GM03348 (cell line): Measurements from ENCODE around the gene CA11.
"Not testable (repeated sequence)": the region's sequence is repeated elsewhere in the genome, so short reads cannot be mapped to it uniquely, and the experiment has no call there.

Experiments
- DNase-seq: peaks from one replicate; pipeline ENCODE4 v3.0.0; 2012; ENCODE audit warnings: low spot score

The CA11 gene

DNA sequence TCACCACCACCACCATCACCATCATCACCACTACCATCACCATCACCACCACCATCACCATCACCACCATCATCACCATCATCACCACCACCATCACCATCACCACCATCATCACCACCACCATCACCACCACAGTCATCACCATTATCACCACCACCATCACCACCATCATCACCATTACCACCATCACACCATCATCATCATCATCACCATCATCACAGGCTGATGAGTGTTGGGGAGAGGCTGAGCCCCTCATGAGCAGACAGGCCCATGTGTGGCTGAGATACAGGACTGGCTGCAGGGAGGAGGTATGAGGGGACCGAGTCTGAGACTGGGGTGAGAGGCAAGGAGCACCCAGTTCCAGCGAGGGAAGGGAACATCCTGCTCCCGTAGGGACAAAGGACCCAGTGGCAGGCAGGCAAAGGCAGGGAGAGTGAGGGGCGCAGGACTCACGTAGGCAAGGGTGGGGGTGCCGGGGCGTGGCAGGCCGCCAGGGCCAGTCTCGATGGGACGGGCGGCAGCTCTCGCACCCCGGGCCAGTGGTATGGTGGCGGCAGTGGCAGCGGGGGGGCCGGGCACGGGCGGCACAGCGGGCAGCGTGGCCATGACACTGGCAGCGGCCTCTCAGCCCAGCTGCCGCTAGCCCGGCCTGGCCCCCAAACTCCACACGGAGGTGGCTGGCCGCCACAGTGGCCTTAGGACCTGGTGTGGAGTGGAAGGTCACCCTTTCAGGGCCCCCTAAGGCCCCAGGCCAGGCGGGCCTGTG, 24.1 kb upstream of the CA11 start:
- no peak for DNase-seq

DNA sequence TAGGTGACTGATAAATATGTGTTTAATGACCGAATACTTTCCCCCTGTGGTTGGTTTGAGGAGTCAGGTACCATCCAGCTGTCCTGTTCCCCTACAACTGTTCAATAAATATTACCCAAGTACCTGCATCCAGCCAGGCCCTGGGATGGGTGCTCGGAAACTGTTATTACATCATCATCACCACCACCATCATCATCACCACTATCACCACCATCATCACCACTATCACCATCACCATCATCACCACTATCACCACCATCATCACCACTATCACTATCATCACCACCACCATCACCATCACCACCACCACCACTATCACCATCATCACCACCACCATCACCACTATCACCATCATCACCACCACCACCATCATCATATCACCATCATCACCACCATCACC, 22.8 kb upstream of the CA11 start:
- DNase-seq = no peak

DNA sequence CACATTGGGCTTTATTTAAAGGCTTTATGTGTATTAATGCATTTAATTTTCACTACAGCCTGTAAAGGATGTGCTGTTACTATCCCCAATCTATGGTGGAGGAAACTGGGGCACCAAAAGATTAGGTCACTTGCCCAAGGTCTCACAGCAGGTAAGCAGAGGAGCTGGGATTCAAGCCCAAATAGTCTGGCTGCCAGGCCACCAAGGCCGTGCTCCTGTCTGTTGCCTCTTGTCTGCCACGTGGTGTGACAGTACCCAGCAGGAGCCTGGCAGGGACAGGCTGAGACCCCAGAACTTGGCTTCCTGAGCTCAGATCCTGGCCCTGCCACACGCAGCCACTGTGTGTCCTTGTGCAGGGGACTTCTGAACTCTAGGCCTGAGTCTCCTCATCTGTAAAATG, 22.3 kb upstream of the CA11 start:
- DNase-seq = no peak

DNA sequence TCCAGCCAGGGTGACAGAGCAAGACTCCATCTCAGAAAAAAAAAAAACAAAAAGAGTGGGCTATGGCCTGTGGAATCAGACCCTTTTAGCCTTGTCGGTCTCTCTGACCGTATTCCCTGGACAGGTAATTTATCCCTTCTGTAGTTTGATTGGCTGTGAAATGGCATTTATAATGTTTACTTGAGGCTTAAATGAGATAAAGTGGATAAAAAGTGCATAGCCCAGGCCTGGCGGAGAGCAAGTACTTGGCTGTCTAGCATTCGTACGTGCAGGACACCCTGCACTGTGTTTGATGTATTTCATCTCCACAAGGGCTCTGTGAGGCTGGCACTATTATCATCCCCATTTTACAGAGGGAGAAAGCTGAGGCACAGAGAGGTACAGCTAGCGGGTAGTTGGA, 19.8 kb upstream of the CA11 start:
- DNase-seq = no peak

DNA sequence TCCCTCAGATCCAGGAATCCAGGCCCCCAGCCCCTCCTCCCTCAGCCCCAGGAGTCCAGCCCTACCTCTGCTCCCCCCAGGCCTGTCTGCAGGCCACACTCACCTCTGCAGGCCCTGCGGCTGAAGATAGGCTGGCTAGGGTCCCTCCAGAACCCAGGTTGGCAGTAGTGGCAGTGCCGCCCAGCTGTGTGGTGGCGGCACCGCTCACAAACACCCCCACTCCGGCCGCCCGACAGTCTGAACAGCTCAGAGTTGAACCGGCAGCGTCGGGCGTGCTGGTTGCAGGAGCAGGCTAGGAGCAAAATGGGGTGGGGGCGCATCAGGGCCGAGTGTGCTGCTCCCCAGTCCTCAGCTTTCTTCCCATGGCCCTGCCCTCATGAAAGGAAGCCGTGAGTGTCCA, 18.5 kb upstream of the CA11 start:
- no peak for DNase-seq

DNA sequence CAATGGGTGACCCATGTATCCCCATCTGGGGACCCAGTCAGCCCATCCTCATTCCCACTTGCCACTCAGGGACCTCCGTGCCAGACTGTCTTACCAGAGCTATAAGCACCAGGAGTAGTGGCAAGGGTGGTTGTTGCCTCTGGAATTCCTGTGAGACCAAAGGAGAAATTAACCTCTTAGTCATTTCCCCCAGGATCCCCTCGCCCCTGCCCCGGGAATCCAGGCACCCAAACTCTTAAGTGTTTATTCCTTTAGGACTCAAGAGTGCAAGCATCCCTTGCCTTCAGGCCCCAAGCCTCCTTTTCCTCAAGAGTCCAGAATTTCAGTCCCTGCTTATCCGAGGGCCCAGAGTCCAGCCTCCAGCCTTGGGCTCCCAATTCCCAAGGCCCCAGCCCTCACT, 17.7 kb upstream of the CA11 start:
- no peak for DNase-seq

DNA sequence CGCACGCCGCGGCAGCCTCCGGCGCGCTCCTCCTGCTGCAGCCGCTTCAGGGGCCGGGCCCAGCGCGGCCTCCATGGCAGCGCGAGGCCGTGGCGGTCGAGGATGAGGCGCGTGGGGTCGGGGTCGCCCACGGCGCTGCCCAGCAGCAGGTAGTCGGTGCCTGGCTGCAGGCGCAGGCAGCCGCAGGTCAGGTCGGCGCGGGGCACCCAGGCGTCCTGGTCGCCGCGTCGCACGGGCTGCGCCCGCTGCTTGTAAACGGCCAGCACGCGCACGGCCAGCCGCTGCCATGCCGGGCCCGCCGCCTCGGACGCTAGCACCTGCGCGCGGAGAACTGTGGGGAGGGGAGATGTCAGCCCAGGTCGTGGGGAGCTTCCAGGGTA, 15.7 kb upstream of the CA11 start:
- DNase-seq = no peak

DNA sequence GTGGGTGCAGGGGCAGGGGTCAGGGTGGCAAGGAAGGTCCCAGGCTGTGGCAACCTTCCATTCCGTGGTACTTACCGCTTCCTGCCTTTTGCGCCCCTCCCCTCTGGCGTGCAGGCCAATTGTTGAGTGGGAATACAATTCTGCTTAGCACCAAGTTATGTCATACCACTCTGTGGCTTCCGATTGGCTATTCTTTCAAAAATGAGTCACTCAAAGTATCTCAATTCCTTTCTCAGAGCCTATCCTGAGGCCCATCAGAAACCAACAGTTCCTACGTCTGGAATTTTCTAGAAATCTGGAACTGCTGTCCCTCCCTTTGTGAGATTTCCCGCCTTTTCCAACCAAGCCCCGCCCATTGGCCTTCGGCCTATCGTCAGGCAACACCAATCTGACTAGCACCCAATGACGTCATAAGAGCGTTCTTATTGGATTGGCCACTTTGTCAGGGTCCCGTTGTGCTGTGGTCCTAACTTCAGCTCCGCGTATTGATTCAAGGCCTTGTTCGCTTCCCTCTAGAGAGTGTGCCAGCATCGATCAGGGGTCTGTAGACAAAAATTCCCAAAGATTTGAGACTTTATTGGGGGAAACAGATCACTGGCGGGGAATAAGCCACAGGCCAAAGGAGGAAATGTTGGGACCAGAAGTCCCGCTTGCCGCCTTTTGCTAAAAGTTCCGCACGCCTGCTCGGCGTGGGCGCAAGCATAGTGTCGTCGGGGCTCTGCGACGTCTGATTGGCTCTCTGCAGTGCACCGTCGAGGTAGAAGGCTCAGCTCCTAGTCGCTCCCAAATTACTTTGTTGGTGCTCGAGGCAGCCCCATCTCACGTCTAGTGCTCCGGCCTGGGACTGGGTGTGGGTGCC, 15.1 kb upstream of the CA11 start:
- peak; percentile 92 for DNase-seq

DNA sequence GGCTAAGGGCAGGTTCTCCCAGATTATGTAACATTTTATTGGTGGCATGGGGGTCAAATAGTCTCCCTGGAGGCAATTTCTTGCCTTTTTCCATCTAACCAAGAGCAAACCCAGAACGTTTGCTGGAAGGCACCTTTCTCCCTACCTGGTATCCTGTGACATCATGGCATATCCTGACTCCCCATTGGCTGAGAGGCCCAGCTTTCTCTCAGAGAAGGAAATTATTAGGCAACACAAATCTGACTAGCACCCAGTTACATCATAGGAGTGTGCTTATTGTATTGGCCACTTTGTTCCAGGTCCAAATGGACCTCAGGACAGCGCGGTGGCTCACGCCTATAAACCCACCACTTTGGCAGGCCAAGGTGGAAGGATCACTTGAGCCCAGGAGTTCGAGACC, 13.8 kb upstream of the CA11 start:
- DNase-seq = no peak

DNA sequence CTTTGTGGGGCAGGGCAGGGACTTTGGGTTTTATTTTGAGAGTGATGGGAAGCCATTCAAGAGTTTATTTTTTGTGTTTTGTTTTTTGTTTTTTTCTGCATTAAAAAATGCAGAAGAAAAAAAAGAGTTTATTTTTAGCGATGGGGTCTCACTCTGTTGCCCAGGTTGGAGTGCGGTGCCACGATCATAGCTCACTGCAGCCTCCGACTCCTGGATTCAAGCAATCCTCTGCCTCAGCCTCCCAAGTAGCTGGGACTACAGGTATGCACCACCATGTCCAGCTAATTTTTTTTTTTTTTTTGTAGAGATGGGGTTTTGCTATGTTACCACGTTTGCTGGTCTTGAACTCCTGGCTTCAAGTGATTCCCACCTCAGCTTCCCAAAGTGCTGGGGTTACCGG, 12.5 kb upstream of the CA11 start:
- no peak for DNase-seq

DNA sequence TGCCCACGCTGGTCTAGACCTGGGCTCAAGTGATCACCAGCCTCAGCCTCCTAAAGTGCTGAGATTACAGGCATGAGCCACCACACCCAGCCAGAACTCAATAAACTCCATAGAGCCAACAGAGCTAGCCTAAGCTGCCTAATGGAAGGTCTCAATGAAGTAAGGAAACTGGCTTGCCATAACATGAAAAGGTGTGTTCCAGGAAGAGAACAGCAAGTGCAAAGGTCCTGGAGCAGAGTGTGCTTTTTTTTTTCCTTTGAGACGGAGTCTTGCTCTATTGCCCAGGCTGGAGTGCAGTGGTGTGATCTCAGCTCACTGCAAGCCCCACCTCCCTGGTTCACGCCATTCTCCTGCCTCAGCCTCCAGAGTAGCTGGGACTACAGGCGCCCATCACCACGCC, 11.8 kb upstream of the CA11 start:
- not testable (repeated sequence) for DNase-seq

DNA sequence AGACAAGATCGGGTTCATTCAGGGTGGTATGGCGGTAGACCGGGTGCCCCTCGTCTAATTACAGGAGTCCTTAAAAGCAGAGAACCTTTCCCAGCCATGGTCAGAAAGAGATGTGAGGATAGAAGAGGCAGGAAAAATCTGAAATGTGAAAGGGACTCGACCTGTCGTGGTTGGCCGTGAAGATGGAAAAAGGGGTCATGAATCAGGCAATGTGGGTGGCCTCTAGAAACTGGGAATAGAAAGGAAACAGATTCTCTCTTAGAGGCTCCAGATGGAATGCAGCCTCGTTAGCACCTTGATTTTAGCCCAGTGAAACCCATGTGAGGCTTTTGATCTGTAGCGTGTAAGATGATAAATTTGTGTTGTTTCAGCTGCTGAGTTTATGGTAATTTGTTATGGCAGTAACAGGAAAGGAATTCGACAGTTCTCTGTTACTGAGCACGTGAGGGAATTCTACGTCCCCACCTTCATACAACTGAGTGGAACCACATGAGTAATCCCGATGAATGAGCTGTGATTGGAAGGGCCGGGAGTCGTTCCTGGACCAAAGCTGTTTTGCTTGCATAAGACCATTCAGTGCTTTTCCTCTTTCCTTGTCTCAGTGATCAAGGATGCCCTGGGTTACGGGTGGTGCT, 11.0 kb upstream of the CA11 start:
- peak; percentile 79 for DNase-seq

DNA sequence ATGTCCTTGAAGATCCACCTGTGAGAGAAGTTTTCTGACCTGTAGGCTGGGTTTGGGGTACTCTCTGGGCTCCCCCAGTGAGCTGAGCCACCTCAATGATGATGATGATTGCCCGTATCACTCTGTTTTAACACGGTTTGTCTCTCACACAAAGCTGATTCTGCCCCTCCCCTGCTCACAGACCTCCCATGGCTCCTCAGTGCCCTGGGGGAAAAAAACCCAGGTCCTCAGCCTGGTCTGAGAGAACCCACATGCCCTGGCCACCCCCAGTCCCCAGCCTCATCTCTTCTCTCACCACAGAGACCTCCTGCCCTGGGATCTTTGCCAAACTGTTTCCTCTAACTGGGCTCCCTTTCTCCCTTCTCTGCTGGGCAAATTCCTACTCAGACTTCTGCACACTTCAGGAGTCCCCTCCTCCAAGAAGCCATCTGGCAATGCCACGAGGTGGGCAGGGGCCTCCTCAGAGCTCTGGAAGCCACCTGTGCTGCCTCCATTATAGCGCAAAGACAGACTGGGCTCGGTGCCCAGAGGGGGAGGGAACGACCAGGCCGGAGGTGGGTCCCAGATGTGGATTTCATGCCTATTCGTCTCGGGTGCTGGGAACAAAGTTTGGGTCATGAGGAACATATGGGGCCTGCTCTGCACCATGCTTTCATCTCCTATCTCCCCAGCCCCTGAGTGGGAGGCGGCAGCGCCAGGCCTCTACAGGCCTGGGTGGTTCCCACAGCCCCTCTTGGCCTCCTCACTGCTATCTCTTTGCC, 8.5 kb upstream of the CA11 start:
- DNase-seq = no peak

DNA sequence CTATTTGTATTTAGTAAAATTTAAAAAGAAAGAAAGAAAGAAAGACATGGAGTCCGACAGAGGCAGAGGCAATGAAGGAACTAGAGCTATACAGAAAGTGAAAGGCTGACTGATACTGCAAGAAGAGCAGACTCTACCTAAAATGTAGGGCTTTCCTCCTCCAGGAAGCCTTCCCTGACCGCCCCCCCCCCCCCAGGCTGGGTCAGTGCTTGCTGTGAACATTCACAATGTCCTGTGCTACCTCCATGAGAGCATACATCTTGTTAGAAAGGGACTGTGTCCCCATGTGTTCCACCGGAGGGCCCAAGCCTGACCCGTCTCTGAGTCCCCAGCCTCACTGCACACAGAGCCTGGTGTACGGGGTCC, 5.7 kb upstream of the CA11 start:
- DNase-seq = no peak

DNA sequence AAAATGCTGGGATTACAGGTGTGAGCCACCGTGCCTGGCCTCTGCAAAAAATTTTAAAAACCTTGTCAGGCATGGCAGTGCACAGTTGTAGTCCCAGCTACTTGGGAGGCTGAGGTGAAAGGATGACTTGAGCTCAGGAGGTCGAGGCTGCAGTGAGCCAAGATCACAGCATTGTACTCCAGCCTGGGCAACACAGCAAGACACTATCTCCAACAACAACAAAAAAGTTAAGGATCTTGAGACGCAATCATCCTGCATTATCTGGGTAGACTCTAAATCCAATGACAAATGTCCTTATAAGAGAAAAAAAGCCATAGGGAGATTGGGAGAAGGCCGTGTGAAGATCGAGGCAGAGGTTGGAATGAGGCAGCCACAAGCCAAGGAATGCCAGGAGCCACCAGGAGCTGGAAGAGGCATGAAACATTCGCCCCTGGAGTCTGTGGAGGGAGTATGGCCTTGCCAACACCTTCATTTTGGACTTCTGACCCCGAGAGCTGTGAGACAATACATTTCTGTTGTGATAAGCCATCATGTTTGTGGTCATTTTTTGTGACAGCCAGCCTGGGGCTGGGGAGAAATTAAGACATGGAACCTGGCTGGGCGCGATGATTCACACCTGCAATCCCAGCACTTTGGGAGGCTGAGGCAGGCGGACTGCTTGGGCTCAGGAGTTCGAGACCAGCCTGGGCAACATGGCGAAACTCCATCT, 5.1 kb upstream of the CA11 start:
- DNase-seq = no peak

DNA sequence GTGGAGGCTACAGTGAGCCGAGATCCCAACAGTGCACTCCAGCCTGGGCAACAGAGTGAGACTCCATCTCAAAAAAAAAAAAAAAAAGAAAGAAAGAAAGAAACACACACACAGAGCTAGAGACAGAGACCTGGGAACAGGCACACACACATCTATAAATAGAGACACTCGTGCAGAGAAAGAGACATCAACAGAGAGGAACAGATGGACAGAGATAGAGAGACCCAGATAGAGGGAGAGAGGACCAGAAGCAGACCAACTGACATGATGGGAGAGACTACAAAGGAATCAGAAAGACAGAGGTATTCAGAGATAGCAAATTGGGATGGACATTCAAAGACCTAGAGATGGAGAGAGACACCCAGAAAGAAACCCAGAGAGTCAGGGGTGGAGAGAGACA, 2.1 kb upstream of the CA11 start:
- no peak for DNase-seq

DNA sequence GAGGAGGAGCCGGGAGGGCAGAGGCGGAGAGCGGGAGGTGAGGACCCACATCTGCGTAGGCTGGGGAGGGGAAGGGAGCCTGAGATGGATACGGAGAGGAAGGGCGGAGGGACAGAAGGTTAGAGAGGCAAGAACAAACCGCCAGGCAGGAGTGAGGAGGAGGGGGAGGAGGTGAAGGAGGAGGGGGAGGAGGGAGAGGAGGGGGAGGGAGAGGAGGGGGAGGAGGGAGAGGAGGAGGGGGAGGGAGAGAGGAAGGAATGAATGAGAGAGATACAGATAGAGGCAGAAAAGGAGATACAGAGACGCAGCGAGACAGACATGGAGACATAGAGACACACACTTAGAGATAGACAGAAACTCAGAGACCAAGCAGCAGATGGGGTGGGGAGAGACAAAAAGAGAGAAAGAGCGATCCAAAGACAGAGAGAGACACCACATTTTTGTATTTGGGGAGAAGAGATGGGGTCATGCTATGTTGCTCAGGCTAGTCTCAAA, 782 bp upstream of the CA11 start:
- no peak for DNase-seq

DNA sequence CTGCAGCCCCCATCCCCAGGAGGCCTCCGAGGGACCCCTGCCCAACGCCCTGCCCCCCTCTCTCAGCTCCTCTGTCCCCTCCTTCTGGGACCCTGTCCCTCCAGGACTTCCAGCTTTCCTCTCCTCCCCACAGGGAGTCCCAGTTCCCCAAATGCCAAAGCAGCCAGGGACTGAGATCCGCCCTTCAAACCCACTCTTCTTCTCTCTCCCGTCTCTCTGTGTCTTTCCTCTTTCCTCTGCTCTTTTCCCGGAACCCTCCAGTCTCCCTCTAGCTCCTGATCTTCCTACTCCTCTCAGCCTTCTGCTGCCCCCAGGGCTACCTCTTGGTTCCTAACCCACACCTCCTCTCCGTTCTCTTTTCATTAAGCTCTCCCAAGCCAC, 377 bp downstream of the CA11 start:
- DNase-seq = no peak

DNA sequence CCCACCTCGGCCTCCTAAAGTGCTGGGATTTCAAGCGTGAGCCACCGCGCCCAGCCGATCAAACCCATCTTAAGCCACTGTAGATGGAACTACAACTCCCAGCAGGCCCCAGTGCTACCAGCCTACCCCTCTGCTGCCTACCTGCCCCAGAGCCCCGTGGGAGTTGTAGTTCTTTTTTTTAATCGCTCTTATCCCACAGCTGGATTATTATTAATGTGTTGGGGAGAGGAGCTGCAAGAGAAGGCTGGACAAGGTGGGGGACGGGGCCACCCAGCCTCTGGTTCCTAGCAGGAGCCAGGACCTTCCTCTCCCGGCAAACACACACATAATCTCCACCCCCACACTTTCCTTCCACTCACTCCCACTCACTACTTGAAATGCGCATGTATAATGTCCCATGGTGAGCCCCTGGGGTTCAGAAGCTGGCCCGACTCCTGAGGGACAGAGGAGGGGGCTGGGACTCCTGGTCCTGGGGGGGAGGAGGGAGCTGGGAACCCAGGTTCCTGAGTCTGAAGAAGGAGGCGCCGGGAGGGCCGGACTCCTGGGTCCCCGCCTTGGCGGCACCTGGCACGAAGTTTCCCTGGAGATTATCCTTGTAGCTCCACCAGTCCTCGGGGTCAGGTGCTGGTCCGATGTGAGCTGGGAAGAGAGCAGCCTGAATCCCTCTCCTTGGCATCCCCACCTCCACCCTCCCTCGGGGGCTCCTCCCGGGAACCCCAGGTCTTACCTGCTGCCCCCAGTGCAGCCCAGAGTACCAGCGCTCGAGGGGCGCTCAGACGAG, 958 bp downstream of the CA11 start:
- DNase-seq = peak; percentile 71

DNA sequence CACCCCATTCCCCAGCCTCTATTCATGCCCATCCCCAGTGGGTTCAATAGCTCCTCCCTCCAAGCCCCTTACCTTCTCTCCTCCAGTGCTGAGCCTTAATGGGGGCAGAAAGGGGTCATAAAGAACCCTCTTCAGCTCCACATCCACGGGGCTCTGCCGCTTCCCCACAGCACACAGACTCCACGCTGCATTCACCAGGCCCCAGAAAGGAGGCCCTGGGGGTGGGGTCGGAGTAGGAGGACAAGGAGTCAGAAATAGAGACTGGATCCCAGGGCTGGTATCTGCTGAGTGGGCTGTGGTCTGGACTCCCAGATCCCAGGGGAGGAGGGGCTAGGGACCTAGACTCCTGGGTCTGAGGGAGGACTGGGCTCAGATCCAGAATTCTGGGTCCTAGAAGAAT, 1.6 kb downstream of the CA11 start:
- no peak for DNase-seq

DNA sequence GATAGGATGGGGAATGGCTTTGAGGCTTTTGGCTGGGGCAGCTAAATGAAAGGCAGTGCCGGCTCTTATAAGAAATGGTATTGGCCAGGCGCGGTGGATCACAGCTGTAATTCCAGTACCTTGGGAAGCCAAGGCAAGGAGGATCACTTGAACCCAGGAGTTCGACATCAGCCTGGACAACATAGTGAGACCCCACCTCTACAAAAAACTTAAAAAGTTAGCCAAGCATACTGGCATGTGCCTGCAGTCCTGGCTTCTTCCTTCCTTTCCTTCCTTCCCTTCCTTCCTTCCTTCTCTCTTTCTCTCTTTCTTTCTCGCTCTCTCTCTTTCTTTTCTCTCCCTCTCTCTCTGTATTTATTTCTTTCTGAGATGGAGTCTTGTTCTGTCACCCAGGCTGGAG, 3.1 kb downstream of the CA11 start:
- DNase-seq = no peak
